GM18873 (cell line): ENCODE measurements around the gene TTC28.
"Not testable (repeated sequence)": the region's sequence is repeated elsewhere in the genome, so short reads cannot be mapped to it uniquely, and the experiment has no call there.

Source experiments
- ATAC-seq: cut with Tn5 transposase; IDR thresholded peaks from one replicate; pipeline ENCODE4 v1.9.1; 2021; ENCODE audit warnings: mild to moderate bottlenecking, moderate library complexity, moderate number of reproducible peaks; ENCODE audit not compliant: unreplicated experiment, low FRiP score

The TTC28 gene

DNA sequence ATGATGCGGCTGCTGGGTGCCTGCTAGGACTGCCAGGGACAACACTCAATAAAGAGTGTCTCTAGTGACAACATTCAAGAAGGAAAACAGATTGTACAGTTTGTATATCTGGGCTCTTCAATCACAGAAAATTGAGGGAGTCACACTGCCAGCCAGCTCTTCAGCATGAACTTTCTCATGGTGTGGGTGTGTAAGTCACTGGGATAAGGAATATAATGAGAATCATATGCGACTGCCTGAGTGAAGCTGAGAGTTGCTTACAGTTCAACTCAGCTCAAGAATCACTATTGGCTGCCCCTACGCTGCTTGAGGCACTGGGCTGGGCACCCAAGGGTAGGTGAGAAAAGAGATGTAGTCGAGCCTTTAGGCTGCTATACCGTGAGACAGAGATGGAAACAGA is 432.5 kb downstream of the TTC28 start:
- ATAC-seq, result no peak

- no peak for ATAC-seq
Measured at GRCh38 chr22:28246397-28246796, 433.2 kb downstream of the TTC28 start.

GRCh38 chr22:28245579-28246224 is 433.9 kb downstream of the TTC28 start:
- ATAC-seq, result no peak

DNA sequence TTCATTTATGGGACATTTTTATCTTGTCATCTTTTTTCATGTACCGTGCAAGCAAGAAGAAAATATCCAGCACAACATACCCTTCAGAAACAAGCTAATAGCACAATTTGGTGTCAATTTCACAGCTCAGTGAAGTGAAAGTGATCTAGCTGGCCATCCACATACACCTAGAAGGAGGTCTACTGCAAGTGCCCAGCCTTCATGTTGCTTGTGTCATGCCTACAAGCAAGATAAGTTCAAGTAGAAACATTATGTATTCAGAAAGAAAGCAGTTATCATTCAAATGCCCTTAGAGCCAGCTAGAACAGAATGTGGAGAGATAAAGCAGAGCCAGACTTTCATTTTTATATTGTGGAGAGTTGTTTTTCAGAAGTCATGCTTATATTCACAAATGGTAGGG is 434.9 kb downstream of the TTC28 start:
- ATAC-seq, result no peak

- ATAC-seq, result no peak
Measured at GRCh38 chr22:28243539-28243938, 436.1 kb downstream of the TTC28 start.

GRCh38 chr22:28241656-28242290 is 437.9 kb downstream of the TTC28 start:
- ATAC-seq, result no peak

DNA sequence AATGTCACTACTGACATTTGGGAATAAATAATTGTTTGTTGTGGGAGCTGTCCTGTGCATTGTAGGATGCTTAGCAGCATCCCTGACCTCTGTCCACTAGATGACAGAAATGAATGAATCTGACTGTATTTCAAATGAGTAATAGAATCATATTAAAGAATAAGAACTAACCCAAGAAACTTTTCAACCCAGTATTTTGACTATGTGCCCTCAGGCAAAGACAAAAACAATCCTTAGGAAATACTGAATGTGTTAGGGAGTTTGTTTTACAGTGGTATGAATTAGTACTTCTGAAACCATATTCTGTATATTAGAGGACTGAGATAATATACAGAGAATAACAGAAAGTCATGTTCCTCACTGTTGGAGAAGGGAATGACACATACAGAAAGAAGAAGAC is 439.7 kb downstream of the TTC28 start:
- no peak for ATAC-seq

DNA sequence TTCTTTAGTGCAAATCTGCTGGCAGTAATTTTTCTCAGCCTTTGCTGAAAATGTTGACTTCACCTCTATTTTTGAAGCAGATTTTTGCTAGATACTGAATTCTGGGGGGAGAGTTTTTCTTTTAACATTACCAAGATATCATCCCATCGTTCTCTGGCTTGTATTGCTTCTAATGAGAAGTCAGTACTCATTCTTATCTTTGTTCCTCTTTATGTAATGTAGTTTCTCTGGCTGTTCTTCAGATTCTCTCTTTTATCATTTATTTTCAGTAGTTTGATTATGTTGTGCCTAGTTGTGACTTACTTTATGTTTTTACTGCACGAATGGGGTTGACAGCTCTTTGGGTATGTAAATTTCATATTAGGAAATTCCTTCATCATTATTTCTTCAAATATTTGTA is 441.9 kb downstream of the TTC28 start:
- ATAC-seq, result no peak

- ATAC-seq, result no peak
Measured at GRCh38 chr22:28237112-28237511, 442.5 kb downstream of the TTC28 start.

DNA sequence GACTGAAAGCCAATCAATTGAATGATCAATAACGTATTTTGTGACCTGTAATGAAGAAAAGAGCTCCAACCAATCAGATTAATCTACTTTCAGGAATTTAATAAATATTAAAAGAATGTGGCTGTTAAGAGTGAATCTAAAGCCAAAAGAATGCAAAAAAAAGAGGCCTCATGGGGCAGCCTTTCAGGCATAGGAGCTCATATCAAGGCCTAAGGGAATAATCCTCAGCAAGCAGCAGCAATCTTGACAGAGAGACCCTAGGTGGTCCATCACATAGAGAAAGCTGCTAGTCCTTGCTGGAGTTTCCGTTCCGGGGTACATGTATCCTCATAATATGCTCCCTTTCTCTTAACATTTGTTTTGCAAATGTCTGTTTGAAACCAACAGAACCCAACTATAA is 447.4 kb downstream of the TTC28 start:
- ATAC-seq, result no peak

GRCh38 chr22:28231441-28231840 is 448.2 kb downstream of the TTC28 start:
- ATAC-seq, result no peak

DNA sequence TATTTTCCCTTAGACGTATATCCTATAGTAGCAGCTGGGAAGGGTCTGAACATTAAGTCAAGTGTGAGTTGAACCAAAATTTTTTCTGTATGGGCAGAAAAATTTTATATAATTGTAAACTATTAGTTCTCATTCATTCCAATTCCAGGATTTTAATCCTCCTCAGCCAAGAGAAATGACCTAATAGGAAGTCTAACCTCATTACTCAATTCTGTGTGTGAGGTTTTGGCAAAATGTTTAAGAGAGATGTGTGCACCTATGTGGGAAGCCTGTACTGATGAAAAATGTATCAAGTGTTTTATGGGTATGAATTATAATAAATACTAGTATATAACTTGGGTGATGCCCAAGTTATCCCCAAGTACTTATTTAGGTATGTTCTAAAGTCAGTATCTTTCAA is 449.0 kb downstream of the TTC28 start:
- no peak for ATAC-seq

- ATAC-seq, result no peak
Measured at GRCh38 chr22:28229566-28230485, 449.8 kb downstream of the TTC28 start.

GRCh38 chr22:28223826-28224225 is 455.8 kb downstream of the TTC28 start:
- ATAC-seq, result no peak

GRCh38 chr22:28222976-28223745 is 456.5 kb downstream of the TTC28 start:
- no peak for ATAC-seq

- no peak for ATAC-seq
Measured at GRCh38 chr22:28222571-28222970, 457.1 kb downstream of the TTC28 start.

- ATAC-seq, result no peak
Measured at GRCh38 chr22:28222052-28222451, 457.6 kb downstream of the TTC28 start.

- no peak for ATAC-seq
Measured at GRCh38 chr22:28220626-28221363, 458.8 kb downstream of the TTC28 start.

DNA sequence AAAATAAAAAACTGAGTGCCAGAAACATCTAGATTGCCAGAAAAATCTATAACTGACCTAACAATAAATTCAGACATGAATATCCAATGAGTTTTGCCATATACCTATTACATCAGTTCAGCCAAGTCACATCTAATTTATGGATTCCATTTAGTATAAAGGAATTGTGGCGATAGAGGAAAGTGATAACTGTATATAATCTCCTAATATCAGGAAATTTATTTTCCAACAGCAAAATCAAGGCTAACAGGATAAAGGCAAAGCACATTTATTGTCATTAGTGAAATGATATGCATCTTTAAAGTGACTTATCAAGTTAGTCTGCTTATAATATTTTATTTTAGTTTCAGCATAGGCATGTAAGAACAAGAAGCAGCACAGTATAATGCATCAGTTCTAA is 462.4 kb downstream of the TTC28 start:
- no peak for ATAC-seq

GRCh38 chr22:28214750-28215149 is 464.9 kb downstream of the TTC28 start:
- not testable (repeated sequence) for ATAC-seq
